ENCODE data around the gene ECHDC1.

GRCh38 chr6:127282184-127282583 is 61.2 kb downstream of the ECHDC1 start:
- no peak for TF ChIP-seq CTCF (IDR thresholded peaks at IDR 0.05)
- TF ChIP-seq POLR2A (IDR thresholded peaks at IDR 0.05): no peak
